Superior temporal gyrus (tissue), 1 donor: ENCODE measurements around the gene TENM3.
A peak's percentile ranks its signal among the peaks of the same experiment; 100 is the strongest.

Experiments used
- DNase-seq: peaks from one replicate; pipeline ENCODE4 v3.0.0-alpha.2; 2016; ENCODE audit errors: extremely low spot score

Gene TENM3

GRCh38 chr4:182776376-182777105 is 533.3 kb downstream of the TENM3 start:
- DNase-seq = no peak

GRCh38 chr4:182778222-182778982 is 535.2 kb downstream of the TENM3 start:
- no peak for DNase-seq

GRCh38 chr4:182786991-182787390 is 543.8 kb downstream of the TENM3 start:
- no peak for DNase-seq

GRCh38 chr4:182788201-182788600 is 545.0 kb downstream of the TENM3 start:
- no peak for DNase-seq

- DNase-seq = no peak
These were observed 546.3 kb downstream of the TENM3 start for GRCh38 chr4:182789529-182789928.

GRCh38 chr4:182795446-182796238 is 552.4 kb downstream of the TENM3 start:
- DNase-seq = no peak

GRCh38 chr4:182799515-182800215 is 556.5 kb downstream of the TENM3 start:
- no peak for DNase-seq

GRCh38 chr4:182800216-182800515 is 557.0 kb downstream of the TENM3 start:
- no peak for DNase-seq

- peak; percentile 45 for DNase-seq
These were observed 558.4 kb downstream of the TENM3 start for GRCh38 chr4:182801636-182802035.

GRCh38 chr4:182802621-182803020 is 559.4 kb downstream of the TENM3 start:
- DNase-seq = no peak

- no peak for DNase-seq
These were observed 560.0 kb downstream of the TENM3 start for GRCh38 chr4:182803235-182803634.

GRCh38 chr4:182804131-182804530 is 560.9 kb downstream of the TENM3 start:
- no peak for DNase-seq

GRCh38 chr4:182805321-182805720 is 562.1 kb downstream of the TENM3 start:
- DNase-seq = no peak

GRCh38 chr4:182805750-182806149 is 562.5 kb downstream of the TENM3 start:
- no peak for DNase-seq

- DNase-seq = peak; percentile 76
These were observed 563.4 kb downstream of the TENM3 start for GRCh38 chr4:182806259-182807252.

- DNase-seq = no peak
These were observed 564.1 kb downstream of the TENM3 start for GRCh38 chr4:182807346-182807745.

GRCh38 chr4:182807767-182808548 is 564.8 kb downstream of the TENM3 start:
- no peak for DNase-seq

GRCh38 chr4:182808673-182809416 is 565.6 kb downstream of the TENM3 start:
- no peak for DNase-seq

GRCh38 chr4:182809417-182810102 is 566.4 kb downstream of the TENM3 start:
- DNase-seq = no peak
